ENCODE results near the gene PPP3CA.

DNA sequence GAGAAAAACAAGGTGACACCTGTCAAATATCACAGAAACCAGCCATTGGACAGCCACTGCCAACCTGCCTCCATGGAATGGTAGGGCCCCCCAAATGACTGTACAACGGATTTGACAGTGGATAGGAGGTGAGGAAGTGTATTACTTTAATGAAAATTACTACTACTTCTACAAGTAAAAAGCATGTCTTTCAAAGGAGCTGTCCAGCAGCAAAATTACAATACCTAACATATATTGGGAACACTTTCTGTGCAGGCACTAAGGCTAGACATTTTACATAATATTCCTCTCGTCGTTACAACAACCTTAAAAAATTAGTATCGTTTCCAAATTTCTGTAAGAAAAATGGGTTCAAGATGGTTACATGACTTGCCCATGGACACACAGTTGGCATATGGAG is 14.9 kb downstream of the PPP3CA start:
- TF ChIP-seq, protein P1, sequence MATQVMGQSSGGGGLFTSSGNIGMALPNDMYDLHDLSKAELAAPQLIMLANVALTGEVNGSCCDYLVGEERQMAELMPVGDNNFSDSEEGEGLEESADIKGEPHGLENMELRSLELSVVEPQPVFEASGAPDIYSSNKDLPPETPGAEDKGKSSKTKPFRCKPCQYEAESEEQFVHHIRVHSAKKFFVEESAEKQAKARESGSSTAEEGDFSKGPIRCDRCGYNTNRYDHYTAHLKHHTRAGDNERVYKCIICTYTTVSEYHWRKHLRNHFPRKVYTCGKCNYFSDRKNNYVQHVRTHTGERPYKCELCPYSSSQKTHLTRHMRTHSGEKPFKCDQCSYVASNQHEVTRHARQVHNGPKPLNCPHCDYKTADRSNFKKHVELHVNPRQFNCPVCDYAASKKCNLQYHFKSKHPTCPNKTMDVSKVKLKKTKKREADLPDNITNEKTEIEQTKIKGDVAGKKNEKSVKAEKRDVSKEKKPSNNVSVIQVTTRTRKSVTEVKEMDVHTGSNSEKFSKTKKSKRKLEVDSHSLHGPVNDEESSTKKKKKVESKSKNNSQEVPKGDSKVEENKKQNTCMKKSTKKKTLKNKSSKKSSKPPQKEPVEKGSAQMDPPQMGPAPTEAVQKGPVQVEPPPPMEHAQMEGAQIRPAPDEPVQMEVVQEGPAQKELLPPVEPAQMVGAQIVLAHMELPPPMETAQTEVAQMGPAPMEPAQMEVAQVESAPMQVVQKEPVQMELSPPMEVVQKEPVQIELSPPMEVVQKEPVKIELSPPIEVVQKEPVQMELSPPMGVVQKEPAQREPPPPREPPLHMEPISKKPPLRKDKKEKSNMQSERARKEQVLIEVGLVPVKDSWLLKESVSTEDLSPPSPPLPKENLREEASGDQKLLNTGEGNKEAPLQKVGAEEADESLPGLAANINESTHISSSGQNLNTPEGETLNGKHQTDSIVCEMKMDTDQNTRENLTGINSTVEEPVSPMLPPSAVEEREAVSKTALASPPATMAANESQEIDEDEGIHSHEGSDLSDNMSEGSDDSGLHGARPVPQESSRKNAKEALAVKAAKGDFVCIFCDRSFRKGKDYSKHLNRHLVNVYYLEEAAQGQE (IDR thresholded peaks at IDR 0.05; ENCODE audit: insufficient read depth in 1 of 2, low read depth in 2 of 2, low read length in 1 of 2): peak in 1 of 2 experiments; percentile 74; a peak in 2 of 4 replicates
- TF ChIP-seq, protein P2, sequence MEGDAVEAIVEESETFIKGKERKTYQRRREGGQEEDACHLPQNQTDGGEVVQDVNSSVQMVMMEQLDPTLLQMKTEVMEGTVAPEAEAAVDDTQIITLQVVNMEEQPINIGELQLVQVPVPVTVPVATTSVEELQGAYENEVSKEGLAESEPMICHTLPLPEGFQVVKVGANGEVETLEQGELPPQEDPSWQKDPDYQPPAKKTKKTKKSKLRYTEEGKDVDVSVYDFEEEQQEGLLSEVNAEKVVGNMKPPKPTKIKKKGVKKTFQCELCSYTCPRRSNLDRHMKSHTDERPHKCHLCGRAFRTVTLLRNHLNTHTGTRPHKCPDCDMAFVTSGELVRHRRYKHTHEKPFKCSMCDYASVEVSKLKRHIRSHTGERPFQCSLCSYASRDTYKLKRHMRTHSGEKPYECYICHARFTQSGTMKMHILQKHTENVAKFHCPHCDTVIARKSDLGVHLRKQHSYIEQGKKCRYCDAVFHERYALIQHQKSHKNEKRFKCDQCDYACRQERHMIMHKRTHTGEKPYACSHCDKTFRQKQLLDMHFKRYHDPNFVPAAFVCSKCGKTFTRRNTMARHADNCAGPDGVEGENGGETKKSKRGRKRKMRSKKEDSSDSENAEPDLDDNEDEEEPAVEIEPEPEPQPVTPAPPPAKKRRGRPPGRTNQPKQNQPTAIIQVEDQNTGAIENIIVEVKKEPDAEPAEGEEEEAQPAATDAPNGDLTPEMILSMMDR (IDR thresholded peaks at IDR 0.05): no peak
